HepG2 (cell line): ENCODE measurements around the gene CNOT6. TPM values are rescaled to one million over a fixed set of nuclear protein-coding genes. Genes with fewer than 3 reads are reported as not detected.

Experiments used
- ATAC-seq: fragments of 200-7000 bp; cut with Tn5 transposase; 3 replicates; pipeline ENCODE4 v1.9.1; 2020; ENCODE audit warnings: mild to moderate bottlenecking, moderate library complexity
- BruUV-seq: library from RNA; stranded (reverse); fragments of 400-500 nt; replicated peaks from 2 replicates; lab custom pipeline; 2021; lab: Mats Ljungman, UMichigan
- CTCF ChIA-PET: fragments of 300-600 bp; formaldehyde crosslinking; extraction: SDS; loops from one replicate; lab custom pipeline; 2021; ENCODE audit warnings: low total read pairs, inconsistent platforms, low intra/inter-chr PET ratio; lab: Yijun Ruan, JAX
- POLR2A ChIA-PET: fragments of 350-600 bp; sonication (Branson Sonifier 250); formaldehyde crosslinking; loops from one replicate; lab custom pipeline; 2020; ENCODE audit warnings: antibody characterized with exemption, inconsistent platforms; lab: Yijun Ruan, JAX
- DNase-seq: peaks from one replicate; pipeline ENCODE4 v3.0.0-alpha.2; 2015; ENCODE audit warnings: low spot score
- FAIRE-seq: peaks from 3 replicates; lab custom pipeline; 2011; peaks lifted over from hg19 to GRCh38; lab: Jason Lieb, UNC
- H2AFZ ChIP-seq: one replicate; pipeline ENCODE4 v1.6.1; 2011; ENCODE audit warnings: low read length, inconsistent platforms
- H3K27ac ChIP-seq: fragments of 300-600 bp; 3 replicates; pipeline ENCODE4 v1.8.0; 2011; ENCODE audit warnings: mixed run types, mild to moderate bottlenecking, mixed read lengths, low read length, inconsistent platforms; ENCODE audit not compliant: insufficient read depth; ENCODE audit errors: extremely low read length
- H3K27me3 ChIP-seq, 2 experiments: fragments of 200-600 bp in 1 of 2; 2 replicates in 1 of 2; 3 replicates in 1 of 2; pipeline versions ENCODE4 v1.6.0 to v1.8.0; 2011; ENCODE audit warnings: low read length in 2 of 2, mild to moderate bottlenecking in 2 of 2, moderate library complexity in 2 of 2, inconsistent platforms in 1 of 2; ENCODE audit not compliant: insufficient read depth in 2 of 2, control insufficient read depth in 1 of 2
- H3K36me3 ChIP-seq, 2 experiments: fragments of 200-600 bp in 1 of 2; replicated peaks in 1 of 2; 2 replicates in 1 of 2; 3 replicates in 1 of 2; pipeline versions ENCODE4 v1.5.1 to v1.8.0; 2011; ENCODE audit warnings: low read length in 2 of 2, inconsistent platforms in 1 of 2; ENCODE audit not compliant: insufficient read depth in 2 of 2, control insufficient read depth in 1 of 2
- H3K4me1 ChIP-seq: 2 replicates; pipeline ENCODE4 v1.5.1; 2012; ENCODE audit warnings: low read length, inconsistent platforms; ENCODE audit not compliant: insufficient read depth
- H3K4me2 ChIP-seq: 2 replicates; pipeline ENCODE4 v1.6.0; 2011; ENCODE audit warnings: low read depth, low read length, inconsistent platforms
- H3K4me3 ChIP-seq, 3 experiments: fragments of 200-600 bp in 1 of 3; sonication (generic), shearing (Covaris generic) in 1 of 3; replicated peaks in 1 of 3; 2 replicates each; pipeline ENCODE4 v1.5.1; 2011 to 2016; ENCODE audit warnings: low read length in 3 of 3, inconsistent platforms in 2 of 3, low read depth in 2 of 3, mild to moderate bottlenecking in 2 of 3, control low read depth in 1 of 3, mixed read lengths in 1 of 3; ENCODE audit not compliant: insufficient read depth in 1 of 3
- H3K79me2 ChIP-seq: one replicate; pipeline ENCODE4 v1.6.1; 2011; ENCODE audit warnings: low read length, inconsistent platforms; ENCODE audit not compliant: insufficient read depth
- H3K9ac ChIP-seq: 2 replicates; pipeline ENCODE4 v1.6.0; 2011; ENCODE audit warnings: mild to moderate bottlenecking, low read depth, low read length, inconsistent platforms; ENCODE audit not compliant: insufficient read depth
- H3K9me3 ChIP-seq: 2 replicates; pipeline ENCODE4 v1.5.1; 2012; ENCODE audit warnings: mild to moderate bottlenecking, low read length
- H4K20me1 ChIP-seq: 2 replicates; pipeline ENCODE4 v1.6.0; 2011; ENCODE audit warnings: inconsistent platforms, mild to moderate bottlenecking, low read length, moderate library complexity; ENCODE audit not compliant: insufficient read depth
- CCDC6 ChIP-seq: sonication (generic); formaldehyde crosslinking; IDR thresholded peaks from 2 replicates; pipeline ENCODE4 v1.8.1; 2022; ENCODE audit warnings: mild to moderate bottlenecking, missing genetic modification reagents, moderate library complexity
- MEIS2 ChIP-seq: sonication (generic); formaldehyde crosslinking; IDR thresholded peaks from 2 replicates; pipeline ENCODE4 v1.9.0; 2021; ENCODE audit warnings: mild to moderate bottlenecking, missing genetic modification reagents
- POLR2G ChIP-seq: fragments of 200-400 bp; formaldehyde crosslinking; IDR thresholded peaks from 2 replicates; pipeline ENCODE4 v1.6.1; 2018; ENCODE audit warnings: mild to moderate bottlenecking, low read depth, low read length, moderate library complexity
- RFX3 ChIP-seq: IDR thresholded peaks from 2 replicates; pipeline ENCODE4 v1.6.1; 2016; ENCODE audit warnings: missing biosample characterization, missing genetic modification reagents
- SALL2 ChIP-seq: sonication (generic); formaldehyde crosslinking; IDR thresholded peaks from 2 replicates; pipeline ENCODE4 v1.8.1; 2023; ENCODE audit warnings: mild to moderate bottlenecking, missing genetic modification reagents, inconsistent platforms
- STAT6 ChIP-seq: sonication (generic); formaldehyde crosslinking; IDR thresholded peaks from 2 replicates; pipeline ENCODE4 v1.4.0; 2020; ENCODE audit warnings: missing genetic modification reagents, mild to moderate bottlenecking, borderline replicate concordance
- ZIK1 ChIP-seq: sonication (generic); formaldehyde crosslinking; IDR thresholded peaks from 2 replicates; pipeline ENCODE4 v1.5.0; 2020; ENCODE audit warnings: mild to moderate bottlenecking, low read depth, missing genetic modification reagents, borderline replicate concordance
- ZMAT5 ChIP-seq: sonication (generic); formaldehyde crosslinking; IDR thresholded peaks from 2 replicates; pipeline ENCODE4 v1.5.0; 2020; ENCODE audit warnings: mild to moderate bottlenecking, low read depth, missing genetic modification reagents, borderline replicate concordance
- ZNF232 ChIP-seq: sonication (generic); formaldehyde crosslinking; IDR thresholded peaks from 2 replicates; pipeline ENCODE4 v1.4.0; 2020; ENCODE audit warnings: missing genetic modification reagents, borderline replicate concordance
- ZNF260 ChIP-seq: sonication (generic); formaldehyde crosslinking; IDR thresholded peaks from 2 replicates; pipeline ENCODE4 v1.4.0; 2020; ENCODE audit warnings: missing genetic modification reagents, low read depth, mild to moderate bottlenecking, borderline replicate concordance
- ZNF580 ChIP-seq: IDR thresholded peaks from 2 replicates; pipeline ENCODE4 v1.6.1; 2016; ENCODE audit warnings: low read depth, borderline replicate concordance
- ZNF883 ChIP-seq: sonication (generic); formaldehyde crosslinking; IDR thresholded peaks from 2 replicates; pipeline ENCODE4 v1.5.1; 2020; ENCODE audit warnings: mild to moderate bottlenecking, missing genetic modification reagents; ENCODE audit errors: not compliant biosample characterization
- ZNF891 ChIP-seq: sonication (generic); formaldehyde crosslinking; IDR thresholded peaks from 2 replicates; pipeline ENCODE4 v1.5.0; 2020; ENCODE audit warnings: mild to moderate bottlenecking, missing genetic modification reagents
- WGBS: methylation state at CpG from one replicate; pipeline ENCODE4 v1.1.6; 2017; ENCODE audit warnings: low lambda C conversion rate; 5-methylcytosine and 5-hydroxymethylcytosine counted together
- in situ Hi-C: cut with HindIII; loops from 2 replicates; pipeline ENCODE4 v1.10.0; 2017; ENCODE audit warnings: low pct_unique_long_range_greater_than_20kb; ENCODE audit not compliant: extremely low pct_ligation_motif_present
- intact Hi-C: fragments of 100-400 bp; cut with micrococcal nuclease; formaldehyde crosslinking; loops from one replicate; pipeline ENCODE4 v1.10.0; 2022; ENCODE audit not compliant: unreplicated experiment
- polyA plus RNA-seq, 8 experiments: library from polyadenylated mRNA; depleted of rRNA in 3 of 8; stranded (reverse) in 7 of 8; unstranded in 1 of 8; fragments of >200 nt; fragmentation: Illumina TruSeq in 4 of 8; extraction: Trizol in 4 of 8; gene quantifications; 2 replicates each; pipeline versions ENCODE4 v1.2.1 to v1.2.3, GENCODE V29; 2011 to 2016; ENCODE audit warnings: low read depth in 4 of 8, missing spikeins in 1 of 8, mixed read lengths in 1 of 8; ENCODE audit not compliant: insufficient read depth in 1 of 8
- total RNA-seq, 5 experiments: library from RNA; depleted of rRNA; stranded (reverse); fragments of >200 nt; fragmentation: Illumina TruSeq; extraction: Trizol; gene quantifications; 2 replicates each; pipeline ENCODE4 v1.2.3, GENCODE V29; 2016; ENCODE audit warnings: low read depth in 1 of 5

Gene CNOT6
- total and polyA plus RNA-seq, 2 of the 13 experiments (the other 11 are each of a cell fraction or from before 2014, with no cell fraction given), result 8.8 to 9.1 TPM

- no peak for TF ChIP-seq SALL2 (CRISPR knock-in tag)
- no peak for TF ChIP-seq ZNF232 (CRISPR knock-in tag)
- TF ChIP-seq MEIS2, result no peak
- TF ChIP-seq ZNF883, result no peak
- no peak for TF ChIP-seq ZNF260
- no peak for TF ChIP-seq ZNF891
- no peak for TF ChIP-seq CCDC6
- no peak for TF ChIP-seq POLR2G
- no peak for TF ChIP-seq ZMAT5
- TF ChIP-seq RFX3 (CRISPR knock-in tag), result no peak
- no peak for TF ChIP-seq STAT6
- no peak for TF ChIP-seq ZIK1 (CRISPR knock-in tag)
- no peak for TF ChIP-seq ZNF580 (CRISPR knock-in tag)
- TF ChIP-seq, all 625 proteins: peak for 0
- no peak overlapping the region for H3K27ac ChIP-seq
- H3K4me1 ChIP-seq, result peaks cover 24% of the 10 kb centered on the region
- ChIA-PET CTCF (no interaction called here), POLR2A (no interaction called here)
- no peak overlapping the region for H2AFZ ChIP-seq
- no peaks in the 10 kb centered on the region for H4K20me1 ChIP-seq
- H3K4me3 ChIP-seq, result no peak overlapping the region
- in situ Hi-C loops (no loop called here), intact Hi-C loops (no loop called here)
- H3K36me3 ChIP-seq, result no peaks in the 10 kb centered on the region
- H3K27me3 ChIP-seq, result peaks cover 24 to 72% of the 10 kb centered on the region in 2 experiments
- no peak overlapping the region for H3K9ac ChIP-seq
- WGBS, result 45% methylated on average over 11 of the region's 19 CpGs
- H3K9me3 ChIP-seq, result no peaks in the 10 kb centered on the region
- DNase-seq (no peak), ATAC-seq (no peak), FAIRE-seq (no peak)
- BruUV-seq, result no TSS peak
- H3K4me2 ChIP-seq, result no peak overlapping the region
- H3K79me2 ChIP-seq, result no peaks in the 10 kb centered on the region
These were observed 99.4 kb downstream of the CNOT6 start for GRCh38 chr5:180593446-180594206.
